ENCODE measurements around the gene PDE9A. TPM values are rescaled to one million over a fixed set of nuclear protein-coding genes. Genes with fewer than 3 reads are reported as not detected.

The PDE9A gene
- total and polyA plus RNA-seq, 2 of the 4 experiments (the other 2 are of a cell fraction), result 0.89 to 0.90 TPM

- ATAC-seq (ENCODE audit: low read depth) (no peak), DNase-seq (no peak)
- intact Hi-C loops (cut with micrococcal nuclease), result no loop called here
- TF ChIP-seq MAFK (IDR thresholded peaks at IDR 0.05; ENCODE audit: low read depth, low read length) (no peak), USF2 (IDR thresholded peaks at IDR 0.05; ENCODE audit: low read depth, low read length) (no peak), CTCF (conservative IDR thresholded peaks at IDR 0.05; ENCODE audit: low read depth, low read length) (no peak)
- BruUV-seq (replicated peaks), result no TSS peak
- no peak overlapping the region for H3K4me2 ChIP-seq (ENCODE audit: low read depth, low read length)
- no peak overlapping the region for H2AK9ac ChIP-seq (replicated peaks; ENCODE audit: low read depth, low read length, poor library complexity)
- no peak overlapping the region for H4K91ac ChIP-seq (ENCODE audit: insufficient read depth, low read depth, low read length)
- no peak overlapping the region for H3K9ac ChIP-seq (ENCODE audit: low read depth, low read length)
- H3K27ac ChIP-seq (ENCODE audit: insufficient read depth, low read length), result no peak overlapping the region
- no peak overlapping the region for H3K56ac ChIP-seq (ENCODE audit: extremely low read depth, insufficient read depth, low read length)
- no CpG with 5 or more reads among the region's 21 CpGs for WGBS, 2 experiments (ENCODE audit: extremely low coverage in 2 of 2, insufficient read length in 1 of 2)
- no peak overlapping the region for H2BK120ac ChIP-seq (ENCODE audit: low read depth, low read length)
- no peak overlapping the region for H3K4me3 ChIP-seq (ENCODE audit: insufficient read depth, low read depth, low read length)
- H4K8ac ChIP-seq (ENCODE audit: low read depth in 2 of 2, low read length in 2 of 2), result no peak overlapping the region
- H4K20me1 ChIP-seq (ENCODE audit: insufficient read depth, low read length), result no peaks in the 10 kb centered on the region
- H3K27me3 ChIP-seq (ENCODE audit: control insufficient read depth, insufficient read depth, low read length), result peaks cover 2% of the 10 kb centered on the region; the same call in 1 of the 2 replicates
- H2BK5ac ChIP-seq (ENCODE audit: low read depth, low read length, poor library complexity, severe bottlenecking), result no peak overlapping the region
- no peak overlapping the region for H2BK15ac ChIP-seq (ENCODE audit: low read depth, low read length)
- H3K23ac ChIP-seq (ENCODE audit: low read depth, low read length), result no peak overlapping the region
- H3K9me1 ChIP-seq (ENCODE audit: insufficient read depth, low read length), result no peaks in the 10 kb centered on the region
- POLR2A ChIA-PET (ENCODE audit: unreplicated experiment), result no interaction called here
- H3K9me3 ChIP-seq (ENCODE audit: control insufficient read depth, insufficient read depth, low read length), result no peaks in the 10 kb centered on the region
- H3K14ac ChIP-seq (replicated peaks; ENCODE audit: low read depth, low read length), result no peak overlapping the region
- no peaks in the 10 kb centered on the region for H3K36me3 ChIP-seq (ENCODE audit: control insufficient read depth, insufficient read depth, low read length)
- no peak overlapping the region for H2AK5ac ChIP-seq (ENCODE audit: low read depth, low read length)
- no peaks in the 10 kb centered on the region for H3K4me1 ChIP-seq (ENCODE audit: control insufficient read depth, insufficient read depth, low read length)
- no peak overlapping the region for H3K18ac ChIP-seq (ENCODE audit: low read depth, low read length)
- in situ Hi-C loops (cut with MboI; ENCODE audit: low sequenced_read_pairs), result no loop called here
- H2BK20ac ChIP-seq (ENCODE audit: low read depth, low read length), result no peak overlapping the region
- no peak overlapping the region for H2AFZ ChIP-seq (replicated peaks; ENCODE audit: low read length, poor library complexity)
- dilution Hi-C loops (cut with HindIII; ENCODE audit: low sequenced_read_pairs, unreplicated experiment), result no loop called here
- no peak overlapping the region for H4K5ac ChIP-seq (ENCODE audit: low read depth, low read length)
- no peaks in the 10 kb centered on the region for H3K79me1 ChIP-seq (ENCODE audit: low read depth in 1 of 2, low read length in 2 of 2)
- CTCF ChIA-PET, result no interaction called here
- H3K4ac ChIP-seq (ENCODE audit: low read depth, low read length), result no peak overlapping the region
Observed at GRCh38 chr21:42746593-42747275, 93.3 kb downstream of the PDE9A start.
